Right atrium auricular region (tissue), 2 donors: Measurements from ENCODE around the gene NAA10. TPM values are rescaled to one million over a fixed set of nuclear protein-coding genes. Genes with fewer than 3 reads are reported as not detected.
"Not testable (repeated sequence)": the region's sequence is repeated elsewhere in the genome, so short reads cannot be mapped to it uniquely, and the experiment has no call there.

Experiments
- DNase-seq: peaks from one replicate; pipeline ENCODE4 v3.0.0-alpha.2; 2019; ENCODE audit warnings: low spot score
- H3K27ac ChIP-seq, 2 donors: fragments of 200-600 bp; sonication (generic); 1 replicate in 1 of 2; 2 replicates in 1 of 2; pipeline ENCODE4 v1.5.1; 2016 to 2019
- H3K27me3 ChIP-seq, 2 donors: fragments of 200-600 bp; sonication (generic); one replicate each; pipeline versions ENCODE4 v1.5.1 to v1.6.0; 2017 to 2019
- H3K36me3 ChIP-seq: fragments of 200-600 bp; sonication (generic); one replicate; pipeline ENCODE4 v1.5.1; 2016
- H3K4me1 ChIP-seq, 2 donors: fragments of 200-600 bp; sonication (generic); one replicate each; pipeline versions ENCODE4 v1.5.1 to v1.6.0; 2017 to 2019
- H3K4me3 ChIP-seq, 2 donors: fragments of 200-600 bp; sonication (generic); 1 replicate in 1 of 2; 2 replicates in 1 of 2; pipeline ENCODE4 v1.5.1; 2017 to 2019; ENCODE audit warnings: mild to moderate bottlenecking in 1 of 2, moderate library complexity in 1 of 2
- H3K9me3 ChIP-seq, 2 donors: fragments of 200-600 bp; sonication (generic); one replicate each; pipeline ENCODE4 v1.5.1; 2019
- total RNA-seq, 2 donors: library from RNA; depleted of rRNA; stranded (reverse); fragments of >200 nt; gene quantifications; one replicate each; pipeline ENCODE4 v1.1.0, GENCODE V29; 2016
- TF ChIP-seq, protein P1 (sequence below), 2 donors: fragments of 200-600 bp; sonication (generic); IDR thresholded peaks; one replicate each; pipeline ENCODE4 v1.5.1; 2019; ENCODE audit warnings: antibody characterized with exemption in 2 of 2

The NAA10 gene
- total RNA-seq = 10 to 100 TPM; 66.5 to 70.2 TPM

DNA sequence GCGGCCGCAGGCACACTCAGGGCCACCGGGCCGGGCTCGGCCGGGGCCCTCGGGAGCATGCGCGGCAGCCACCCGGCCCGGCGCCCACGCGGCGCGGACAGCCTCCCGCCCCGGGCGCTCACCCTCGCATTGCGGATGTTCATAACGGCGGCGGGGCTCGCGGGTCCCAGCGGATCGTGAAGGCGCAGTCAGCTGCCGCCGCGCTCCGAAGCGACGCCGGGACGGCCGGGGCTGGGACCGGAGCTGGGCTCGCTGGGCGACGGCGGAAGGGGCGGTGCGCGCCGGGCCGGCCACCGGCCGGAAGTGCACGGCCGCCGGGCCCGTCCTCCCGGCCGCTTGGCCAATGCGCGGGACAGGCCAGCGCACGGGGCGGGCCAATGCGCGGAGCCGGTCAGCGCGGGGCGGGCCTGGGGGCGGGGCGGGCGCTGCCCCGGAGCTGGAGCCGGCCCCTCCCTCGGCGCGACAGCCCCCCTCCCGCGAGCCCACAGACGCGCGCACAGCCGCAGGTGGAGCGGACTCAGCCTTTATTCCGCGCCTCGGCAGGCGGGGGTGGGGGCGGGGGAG, at the start of gene NAA10:
Gene NAA10, minus strand, starts transcription at position 276 of the 564 bp plus-strand sequence. Its CDS starts 133 bp downstream, at position 143.
- peak within 1 kb of the TSS; percentile 43 to 58 for H3K27ac ChIP-seq
- TF ChIP-seq, protein P1, sequence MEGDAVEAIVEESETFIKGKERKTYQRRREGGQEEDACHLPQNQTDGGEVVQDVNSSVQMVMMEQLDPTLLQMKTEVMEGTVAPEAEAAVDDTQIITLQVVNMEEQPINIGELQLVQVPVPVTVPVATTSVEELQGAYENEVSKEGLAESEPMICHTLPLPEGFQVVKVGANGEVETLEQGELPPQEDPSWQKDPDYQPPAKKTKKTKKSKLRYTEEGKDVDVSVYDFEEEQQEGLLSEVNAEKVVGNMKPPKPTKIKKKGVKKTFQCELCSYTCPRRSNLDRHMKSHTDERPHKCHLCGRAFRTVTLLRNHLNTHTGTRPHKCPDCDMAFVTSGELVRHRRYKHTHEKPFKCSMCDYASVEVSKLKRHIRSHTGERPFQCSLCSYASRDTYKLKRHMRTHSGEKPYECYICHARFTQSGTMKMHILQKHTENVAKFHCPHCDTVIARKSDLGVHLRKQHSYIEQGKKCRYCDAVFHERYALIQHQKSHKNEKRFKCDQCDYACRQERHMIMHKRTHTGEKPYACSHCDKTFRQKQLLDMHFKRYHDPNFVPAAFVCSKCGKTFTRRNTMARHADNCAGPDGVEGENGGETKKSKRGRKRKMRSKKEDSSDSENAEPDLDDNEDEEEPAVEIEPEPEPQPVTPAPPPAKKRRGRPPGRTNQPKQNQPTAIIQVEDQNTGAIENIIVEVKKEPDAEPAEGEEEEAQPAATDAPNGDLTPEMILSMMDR (IDR thresholded peaks at IDR 0.05) = no peak

GRCh38 chrX:153983321-153983801, 48.5 kb upstream of the NAA10 start:
- no peaks in the 10 kb centered on the region for H3K9me3 ChIP-seq
- DNase-seq = no peak
- no peaks in the 10 kb centered on the region for H3K36me3 ChIP-seq
- no peak overlapping the region for H3K27ac ChIP-seq
- H3K4me1 ChIP-seq = no peaks in the 10 kb centered on the region
- H3K27me3 ChIP-seq = no peaks in the 10 kb centered on the region
- TF ChIP-seq, protein P1 (IDR thresholded peaks at IDR 0.05) = no peak
- H3K4me3 ChIP-seq = no peak overlapping the region

More for the DNA sequence above, at the start of gene NAA10:
- Histone ChIP-seq H3K9me3 (no peaks in the 10 kb centered on the region), H3K27me3 (no peaks in the 10 kb centered on the region), H3K4me1 (peaks cover 0 to 15% of the 10 kb centered on the region in 2 donors), H3K4me3 (peak within 1 kb of the TSS; percentile 65), H3K36me3 (peaks cover 23% of the 10 kb centered on the region)
- DNase-seq = no peak

DNA sequence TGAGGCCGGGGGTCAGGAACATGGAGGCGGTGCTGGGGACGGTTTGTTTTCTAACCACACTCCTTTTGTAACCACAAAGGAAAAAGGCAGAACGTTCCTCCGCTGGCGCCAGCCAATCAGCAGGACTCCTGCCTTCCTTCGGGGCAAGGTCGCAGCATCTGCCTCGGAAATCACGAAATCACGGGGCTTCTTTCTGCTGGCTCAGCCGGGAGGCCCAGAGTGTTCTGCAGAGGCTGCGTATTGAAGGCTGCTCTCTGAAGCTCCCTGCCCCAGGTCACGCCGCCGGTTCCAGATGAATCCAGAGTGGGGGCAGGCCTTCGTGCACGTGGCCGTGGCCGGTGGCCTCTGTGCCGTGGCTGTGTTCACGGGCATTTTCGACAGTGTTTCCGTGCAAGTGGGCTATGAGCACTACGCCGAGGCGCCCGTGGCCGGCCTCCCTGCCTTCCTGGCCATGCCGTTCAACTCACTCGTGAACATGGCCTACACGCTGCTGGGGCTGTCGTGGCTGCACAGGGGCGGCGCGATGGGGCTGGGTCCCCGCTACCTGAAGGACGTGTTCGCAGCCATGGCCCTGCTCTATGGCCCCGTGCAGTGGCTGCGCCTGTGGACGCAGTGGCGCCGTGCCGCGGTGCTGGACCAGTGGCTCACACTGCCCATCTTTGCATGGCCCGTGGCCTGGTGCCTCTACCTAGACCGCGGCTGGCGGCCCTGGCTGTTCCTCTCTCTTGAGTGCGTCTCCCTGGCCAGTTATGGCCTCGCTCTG, 47.1 kb upstream of the NAA10 start:
- no peak overlapping the region for H3K27ac ChIP-seq
- H3K9me3 ChIP-seq = no peaks in the 10 kb centered on the region
- H3K27me3 ChIP-seq = no peaks in the 10 kb centered on the region
- H3K36me3 ChIP-seq = no peaks in the 10 kb centered on the region
- DNase-seq = no peak
- no peaks in the 10 kb centered on the region for H3K4me1 ChIP-seq
- TF ChIP-seq, protein P1 (IDR thresholded peaks at IDR 0.05) = no peak
- no peak overlapping the region for H3K4me3 ChIP-seq

- Histone ChIP-seq H3K27ac (no peak overlapping the region), H3K9me3 (no peaks in the 10 kb centered on the region), H3K4me3 (no peak overlapping the region), H3K27me3 (no peaks in the 10 kb centered on the region), H3K36me3 (no peaks in the 10 kb centered on the region), H3K4me1 (no peaks in the 10 kb centered on the region)
- DNase-seq = no peak
- TF ChIP-seq, protein P1 (IDR thresholded peaks at IDR 0.05) = no peak
These were observed 46.4 kb upstream of the NAA10 start for GRCh38 chrX:153981231-153981630.

DNA sequence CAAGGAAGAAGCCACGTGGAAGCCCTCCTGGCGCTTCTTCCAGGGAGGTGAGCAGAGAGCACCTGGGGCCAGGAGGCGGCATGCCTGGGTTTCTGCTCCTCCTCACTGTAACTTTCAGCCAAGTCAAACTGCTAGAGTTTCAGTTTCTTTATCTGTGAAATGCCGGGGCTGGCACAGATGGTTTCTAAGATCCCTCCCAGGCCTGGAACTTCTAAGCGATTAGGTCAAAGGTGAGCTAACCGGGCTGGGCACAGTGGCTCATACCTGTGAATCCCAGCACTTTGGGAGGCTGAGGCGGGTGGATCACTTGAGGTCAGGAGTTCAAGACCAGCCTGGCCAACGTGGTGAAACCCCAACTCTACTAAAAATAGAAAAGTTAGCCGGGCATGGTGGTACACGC, 45.6 kb upstream of the NAA10 start:
- not testable (repeated sequence) for H3K27me3 ChIP-seq, H3K27ac ChIP-seq, DNase-seq, H3K4me3 ChIP-seq, H3K9me3 ChIP-seq, H3K36me3 ChIP-seq, H3K4me1 ChIP-seq

DNA sequence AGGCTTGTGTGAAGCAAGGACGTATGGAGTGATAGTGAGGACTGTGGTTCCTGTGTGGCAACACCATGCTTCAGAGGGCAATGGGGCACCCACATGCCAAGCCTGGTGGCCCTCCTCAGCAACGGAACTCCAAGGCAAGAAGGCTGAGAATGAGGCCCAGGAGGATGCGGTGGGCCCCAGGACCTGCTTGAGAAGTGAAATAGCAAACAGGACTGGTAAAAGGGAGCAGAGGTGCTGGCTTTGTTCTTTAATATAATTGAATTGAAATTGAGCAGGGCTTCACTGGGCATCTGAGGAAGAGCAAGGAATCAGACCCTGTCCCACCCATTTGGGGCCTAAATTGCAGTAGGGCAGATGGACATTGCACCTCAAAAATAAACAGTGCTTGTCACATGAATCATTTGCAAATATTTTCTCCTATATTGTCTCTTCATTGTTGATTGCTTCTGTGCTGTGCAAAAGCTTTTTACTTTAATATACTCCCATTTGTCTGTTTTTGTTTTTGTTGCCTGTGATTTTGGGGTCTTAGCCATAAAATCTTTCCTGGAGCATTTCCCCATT, 40.0 kb upstream of the NAA10 start:
- Histone ChIP-seq H3K36me3 (no peaks in the 10 kb centered on the region), H3K27ac (peak overlapping the region; percentile 97 to 99), H3K4me3 (no peak overlapping the region), H3K9me3 (no peaks in the 10 kb centered on the region), H3K27me3 (no peaks in the 10 kb centered on the region), H3K4me1 (peaks cover 0 to 22% of the 10 kb centered on the region in 2 donors)
- no peak for DNase-seq
- TF ChIP-seq, protein P1 (IDR thresholded peaks at IDR 0.05) = no peak
